ENCODE data around the gene RNF111. TPM values are rescaled to one million over a fixed set of nuclear protein-coding genes. Genes with fewer than 3 reads are reported as not detected.

Gene RNF111
- total and polyA plus RNA-seq, 3 donors from 2014 or later = 23.1 to 32.8 (median 26.8) TPM

GRCh38 chr15:59026207-59026606 is 38.7 kb downstream of the RNF111 start:
- TF ChIP-seq CTCF (IDR thresholded peaks at IDR 0.05) (no peak), POLR2A (IDR thresholded peaks at IDR 0.05) (no peak)
- H3K4me3 ChIP-seq = no peak overlapping the region
- H3K4me1 ChIP-seq = no peaks in the 10 kb centered on the region
- H3K9me3 ChIP-seq = no peaks in the 10 kb centered on the region
- no peaks in the 10 kb centered on the region for H3K27me3 ChIP-seq
- intact Hi-C loops (cut with DNase I; ENCODE audit: low total_unique reads) = no loop called here
- H3K27ac ChIP-seq = no peak overlapping the region
- DNase-seq = no peak
- H3K36me3 ChIP-seq (ENCODE audit: low read depth, missing control alignments) = no peaks in the 10 kb centered on the region
- WGBS, 2 donors = 94 to 97% methylated on average over 3 of the region's 3 CpGs

- Histone ChIP-seq H3K36me3 (ENCODE audit: low read depth, missing control alignments) (no peaks in the 10 kb centered on the region), H3K27ac (no peak overlapping the region), H3K9me3 (no peaks in the 10 kb centered on the region), H3K27me3 (no peaks in the 10 kb centered on the region), H3K4me1 (no peaks in the 10 kb centered on the region), H3K4me3 (no peak overlapping the region)
- 94 to 97% methylated on average over 4 of the region's 4 CpGs for WGBS, 2 donors
- no peak for DNase-seq
- no peak for TF ChIP-seq CTCF (IDR thresholded peaks at IDR 0.05)
- TF ChIP-seq POLR2A (IDR thresholded peaks at IDR 0.05) = no peak
- intact Hi-C loops (cut with DNase I; ENCODE audit: low total_unique reads) = no loop called here
Measured at GRCh38 chr15:59028387-59028955, 41.0 kb downstream of the RNF111 start.

- Histone ChIP-seq H3K27me3 (no peaks in the 10 kb centered on the region), H3K9me3 (no peaks in the 10 kb centered on the region), H3K36me3 (ENCODE audit: low read depth, missing control alignments) (no peaks in the 10 kb centered on the region), H3K4me3 (no peak overlapping the region), H3K27ac (no peak overlapping the region), H3K4me1 (no peaks in the 10 kb centered on the region)
- no peak for TF ChIP-seq POLR2A (IDR thresholded peaks at IDR 0.05)
- TF ChIP-seq CTCF (IDR thresholded peaks at IDR 0.05) = no peak
- DNase-seq = no peak
- 85 to 87% methylated on average over 1 of the region's 1 CpG for WGBS, 2 donors
- intact Hi-C loops (cut with DNase I; ENCODE audit: low total_unique reads) = no loop called here
Measured at GRCh38 chr15:59029554-59029953, 42.1 kb downstream of the RNF111 start.

- intact Hi-C loops (cut with DNase I; ENCODE audit: low total_unique reads) = no loop called here
- H3K36me3 ChIP-seq (ENCODE audit: low read depth, missing control alignments) = no peaks in the 10 kb centered on the region
- H3K27ac ChIP-seq = no peak overlapping the region
- no peak for DNase-seq
- no peaks in the 10 kb centered on the region for H3K9me3 ChIP-seq
- no peak overlapping the region for H3K4me3 ChIP-seq
- 94 to 99% methylated on average over 3 of the region's 3 CpGs for WGBS, 2 donors
- no peaks in the 10 kb centered on the region for H3K27me3 ChIP-seq
- no peaks in the 10 kb centered on the region for H3K4me1 ChIP-seq
- TF ChIP-seq POLR2A (IDR thresholded peaks at IDR 0.05) (no peak), CTCF (IDR thresholded peaks at IDR 0.05) (no peak)
Measured at GRCh38 chr15:59035201-59035600, 47.7 kb downstream of the RNF111 start.

- no peaks in the 10 kb centered on the region for H3K36me3 ChIP-seq (ENCODE audit: low read depth, missing control alignments)
- WGBS, 2 donors = 78 to 82% methylated on average over 2 of the region's 2 CpGs
- intact Hi-C loops (cut with DNase I; ENCODE audit: low total_unique reads) = no loop called here
Measured at GRCh38 chr15:59039225-59039624, 51.8 kb downstream of the RNF111 start.

More at GRCh38 chr15:59039225-59039624, 51.8 kb downstream of the RNF111 start:
- Histone ChIP-seq H3K27me3 (no peaks in the 10 kb centered on the region), H3K27ac (no peak overlapping the region), H3K9me3 (no peaks in the 10 kb centered on the region), H3K4me3 (no peak overlapping the region), H3K4me1 (no peaks in the 10 kb centered on the region)
- no peak for TF ChIP-seq CTCF (IDR thresholded peaks at IDR 0.05)
- no peak for TF ChIP-seq POLR2A (IDR thresholded peaks at IDR 0.05)
- DNase-seq = no peak
